22Rv1 (cell line): Measurements from ENCODE around the gene CCNDBP1.

Experiments used
- ZFX ChIP-seq: fragments of 450-650 bp; IDR thresholded peaks from 2 replicates; pipeline ENCODE4 v1.6.1; 2017; ENCODE audit warnings: antibody characterized with exemption, borderline replicate concordance
- TF ChIP-seq, protein P1 (sequence below): fragments of 450-650 bp; IDR thresholded peaks from 2 replicates; pipeline ENCODE4 v1.5.1; 2017; ENCODE audit warnings: mild to moderate bottlenecking

DNA sequence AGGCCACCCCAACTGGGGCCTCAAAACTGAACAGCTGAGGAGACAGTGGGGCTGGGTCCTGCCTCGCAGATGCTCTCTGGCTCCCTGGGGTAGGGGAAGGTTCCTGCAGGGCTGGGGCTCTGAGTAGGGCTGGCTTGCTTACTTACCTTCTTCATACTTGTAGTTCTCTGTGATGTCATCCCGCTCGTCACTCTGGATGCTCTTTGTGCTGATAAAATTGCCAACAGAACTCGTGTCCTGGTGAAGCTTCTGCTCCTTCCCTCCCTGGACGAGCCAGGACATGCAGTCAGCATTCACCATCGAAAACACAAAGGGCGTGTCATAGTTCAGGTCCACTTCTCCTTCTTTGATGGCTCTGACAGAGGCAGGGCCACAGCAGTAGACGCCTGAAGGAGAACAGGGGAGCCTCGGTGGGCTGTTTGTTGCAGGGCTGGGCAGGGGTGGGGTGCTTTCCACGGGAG, 53.5 kb downstream of the CCNDBP1 start:
- TF ChIP-seq, protein P1, sequence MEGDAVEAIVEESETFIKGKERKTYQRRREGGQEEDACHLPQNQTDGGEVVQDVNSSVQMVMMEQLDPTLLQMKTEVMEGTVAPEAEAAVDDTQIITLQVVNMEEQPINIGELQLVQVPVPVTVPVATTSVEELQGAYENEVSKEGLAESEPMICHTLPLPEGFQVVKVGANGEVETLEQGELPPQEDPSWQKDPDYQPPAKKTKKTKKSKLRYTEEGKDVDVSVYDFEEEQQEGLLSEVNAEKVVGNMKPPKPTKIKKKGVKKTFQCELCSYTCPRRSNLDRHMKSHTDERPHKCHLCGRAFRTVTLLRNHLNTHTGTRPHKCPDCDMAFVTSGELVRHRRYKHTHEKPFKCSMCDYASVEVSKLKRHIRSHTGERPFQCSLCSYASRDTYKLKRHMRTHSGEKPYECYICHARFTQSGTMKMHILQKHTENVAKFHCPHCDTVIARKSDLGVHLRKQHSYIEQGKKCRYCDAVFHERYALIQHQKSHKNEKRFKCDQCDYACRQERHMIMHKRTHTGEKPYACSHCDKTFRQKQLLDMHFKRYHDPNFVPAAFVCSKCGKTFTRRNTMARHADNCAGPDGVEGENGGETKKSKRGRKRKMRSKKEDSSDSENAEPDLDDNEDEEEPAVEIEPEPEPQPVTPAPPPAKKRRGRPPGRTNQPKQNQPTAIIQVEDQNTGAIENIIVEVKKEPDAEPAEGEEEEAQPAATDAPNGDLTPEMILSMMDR = no peak
- TF ChIP-seq ZFX = no peak
